ENCODE data around the gene P2RY6.
A peak's percentile ranks its signal among the peaks of the same experiment; 100 is the strongest.

Gene P2RY6

GRCh38 chr11:73297702-73298101 lies 25.6 kb downstream of the P2RY6 start:
- DNase-seq: no peak

GRCh38 chr11:73298233-73298632 lies 26.1 kb downstream of the P2RY6 start:
- DNase-seq: no peak

GRCh38 chr11:73299751-73300150 lies 27.6 kb downstream of the P2RY6 start:
- DNase-seq: no peak

GRCh38 chr11:73306069-73306841 lies 34.1 kb downstream of the P2RY6 start:
- DNase-seq: no peak

GRCh38 chr11:73306977-73307322 lies 34.8 kb downstream of the P2RY6 start:
- no peak for DNase-seq

- peak; percentile 97 for DNase-seq
Observed at GRCh38 chr11:73307323-73308002, 35.3 kb downstream of the P2RY6 start.

- DNase-seq: peak; percentile 88
Observed at GRCh38 chr11:73308003-73308960, 36.1 kb downstream of the P2RY6 start, which contains the start of gene ARHGEF17. Gene ARHGEF17 (plus strand): TSS chr11:73308276. CDS start chr11:73308639, 363 bp downstream.

- DNase-seq: peak; percentile 98
Observed at GRCh38 chr11:73308961-73309919, 37.1 kb downstream of the P2RY6 start.

GRCh38 chr11:73310076-73310475 lies 37.9 kb downstream of the P2RY6 start:
- no peak for DNase-seq

- no peak for DNase-seq
Observed at GRCh38 chr11:73310661-73311393, 38.7 kb downstream of the P2RY6 start.

GRCh38 chr11:73311394-73311869 lies 39.3 kb downstream of the P2RY6 start:
- no peak for DNase-seq

GRCh38 chr11:73312036-73312435 lies 39.9 kb downstream of the P2RY6 start:
- DNase-seq: no peak

- peak; percentile 56 for DNase-seq
Observed at GRCh38 chr11:73312851-73313327, 40.8 kb downstream of the P2RY6 start.

GRCh38 chr11:73313652-73314051 lies 41.5 kb downstream of the P2RY6 start:
- no peak for DNase-seq

- peak; percentile 81 for DNase-seq
Observed at GRCh38 chr11:73314117-73314961, 42.2 kb downstream of the P2RY6 start.

- no peak for DNase-seq
Observed at GRCh38 chr11:73315293-73316020, 43.3 kb downstream of the P2RY6 start.

- no peak for DNase-seq
Observed at GRCh38 chr11:73316422-73316821, 44.3 kb downstream of the P2RY6 start.

GRCh38 chr11:73317373-73317772 lies 45.2 kb downstream of the P2RY6 start:
- DNase-seq: no peak

GRCh38 chr11:73317803-73318202 lies 45.7 kb downstream of the P2RY6 start:
- no peak for DNase-seq
